ENCODE results near the gene SYNJ2.

The SYNJ2 gene

GRCh38 chr6:158040051-158040803, 58.6 kb downstream of the SYNJ2 start:
- Mint-ChIP-seq H3K9me3 (peaks cover 4% of the 10 kb centered on the region), H3K27me3 (no peaks in the 10 kb centered on the region), H3K27ac (peak overlapping the region; percentile 36)

GRCh38 chr6:158040804-158041347, 59.2 kb downstream of the SYNJ2 start:
- Mint-ChIP-seq H3K27me3 (no peaks in the 10 kb centered on the region), H3K27ac (peak overlapping the region; percentile 36), H3K4me1 (peaks cover 19% of the 10 kb centered on the region), H3K36me3 (peaks cover 38% of the 10 kb centered on the region), H3K4me3 (no peak overlapping the region), H3K9me3 (peaks cover 4% of the 10 kb centered on the region)
- no peak for ATAC-seq

More at GRCh38 chr6:158040051-158040803, 58.6 kb downstream of the SYNJ2 start:
- H3K4me3 Mint-ChIP-seq: no peak overlapping the region
- ATAC-seq: peak; percentile 64
- H3K36me3 Mint-ChIP-seq: peaks cover 38% of the 10 kb centered on the region
- peaks cover 19% of the 10 kb centered on the region for H3K4me1 Mint-ChIP-seq

GRCh38 chr6:158041370-158041769, 59.7 kb downstream of the SYNJ2 start:
- Mint-ChIP-seq H3K36me3 (peaks cover 38% of the 10 kb centered on the region), H3K27me3 (no peaks in the 10 kb centered on the region), H3K27ac (peak overlapping the region; percentile 36), H3K9me3 (no peaks in the 10 kb centered on the region), H3K4me1 (peaks cover 19% of the 10 kb centered on the region), H3K4me3 (no peak overlapping the region)
- no peak for ATAC-seq

- H3K27ac Mint-ChIP-seq: no peak overlapping the region
- no peak for ATAC-seq
- H3K4me3 Mint-ChIP-seq: no peak overlapping the region
- H3K36me3 Mint-ChIP-seq: peaks cover 40% of the 10 kb centered on the region
- H3K9me3 Mint-ChIP-seq: no peaks in the 10 kb centered on the region
- peaks cover 22% of the 10 kb centered on the region for H3K4me1 Mint-ChIP-seq
- no peaks in the 10 kb centered on the region for H3K27me3 Mint-ChIP-seq
Observed at GRCh38 chr6:158041788-158042187, 60.1 kb downstream of the SYNJ2 start.

- no peak for ATAC-seq
- no peak overlapping the region for H3K4me3 Mint-ChIP-seq
- no peaks in the 10 kb centered on the region for H3K9me3 Mint-ChIP-seq
- peaks cover 45% of the 10 kb centered on the region for H3K36me3 Mint-ChIP-seq
- no peak overlapping the region for H3K27ac Mint-ChIP-seq
- peaks cover 27% of the 10 kb centered on the region for H3K4me1 Mint-ChIP-seq
- H3K27me3 Mint-ChIP-seq: no peaks in the 10 kb centered on the region
Observed at GRCh38 chr6:158042245-158042798, 60.7 kb downstream of the SYNJ2 start.

- Mint-ChIP-seq H3K27ac (no peak overlapping the region), H3K4me1 (peaks cover 27% of the 10 kb centered on the region), H3K9me3 (no peaks in the 10 kb centered on the region), H3K27me3 (no peaks in the 10 kb centered on the region), H3K36me3 (peaks cover 45% of the 10 kb centered on the region), H3K4me3 (no peak overlapping the region)
- ATAC-seq: no peak
Observed at GRCh38 chr6:158043008-158043407, 61.3 kb downstream of the SYNJ2 start.

- no peak overlapping the region for H3K4me3 Mint-ChIP-seq
- H3K27ac Mint-ChIP-seq: no peak overlapping the region
- H3K9me3 Mint-ChIP-seq: no peaks in the 10 kb centered on the region
- no peak for ATAC-seq
- H3K4me1 Mint-ChIP-seq: peaks cover 27% of the 10 kb centered on the region
- H3K27me3 Mint-ChIP-seq: no peaks in the 10 kb centered on the region
- peaks cover 45% of the 10 kb centered on the region for H3K36me3 Mint-ChIP-seq
Observed at GRCh38 chr6:158043586-158044524, 62.2 kb downstream of the SYNJ2 start.

GRCh38 chr6:158044525-158044888, 62.8 kb downstream of the SYNJ2 start:
- Mint-ChIP-seq H3K36me3 (peaks cover 45% of the 10 kb centered on the region), H3K27ac (no peak overlapping the region), H3K27me3 (no peaks in the 10 kb centered on the region), H3K4me3 (no peak overlapping the region), H3K4me1 (peaks cover 24% of the 10 kb centered on the region), H3K9me3 (no peaks in the 10 kb centered on the region)
- ATAC-seq: no peak

GRCh38 chr6:158046201-158047126, 64.8 kb downstream of the SYNJ2 start:
- H3K27ac Mint-ChIP-seq: peak overlapping the region; percentile 23
- peaks cover 8% of the 10 kb centered on the region for H3K4me1 Mint-ChIP-seq
- no peak for ATAC-seq
- H3K36me3 Mint-ChIP-seq: peaks cover 34% of the 10 kb centered on the region
- H3K27me3 Mint-ChIP-seq: no peaks in the 10 kb centered on the region
- no peak overlapping the region for H3K4me3 Mint-ChIP-seq
- H3K9me3 Mint-ChIP-seq: no peaks in the 10 kb centered on the region

GRCh38 chr6:158047127-158047518, 65.5 kb downstream of the SYNJ2 start:
- H3K36me3 Mint-ChIP-seq: peaks cover 33% of the 10 kb centered on the region
- no peaks in the 10 kb centered on the region for H3K27me3 Mint-ChIP-seq
- H3K9me3 Mint-ChIP-seq: no peaks in the 10 kb centered on the region
- H3K4me3 Mint-ChIP-seq: no peak overlapping the region
- no peak for ATAC-seq
- H3K27ac Mint-ChIP-seq: peak overlapping the region; percentile 23
- H3K4me1 Mint-ChIP-seq: peaks cover 8% of the 10 kb centered on the region

GRCh38 chr6:158047563-158048323, 66.1 kb downstream of the SYNJ2 start:
- H3K27me3 Mint-ChIP-seq: no peaks in the 10 kb centered on the region
- H3K36me3 Mint-ChIP-seq: peaks cover 33% of the 10 kb centered on the region
- no peak overlapping the region for H3K4me3 Mint-ChIP-seq
- peaks cover 8% of the 10 kb centered on the region for H3K4me1 Mint-ChIP-seq
- no peaks in the 10 kb centered on the region for H3K9me3 Mint-ChIP-seq
- H3K27ac Mint-ChIP-seq: no peak overlapping the region
- no peak for ATAC-seq

GRCh38 chr6:158048589-158048988, 66.9 kb downstream of the SYNJ2 start:
- peaks cover 39% of the 10 kb centered on the region for H3K36me3 Mint-ChIP-seq
- no peak overlapping the region for H3K27ac Mint-ChIP-seq
- no peak for ATAC-seq
- H3K4me3 Mint-ChIP-seq: no peak overlapping the region
- no peaks in the 10 kb centered on the region for H3K27me3 Mint-ChIP-seq
- H3K4me1 Mint-ChIP-seq: peaks cover 8% of the 10 kb centered on the region
- peaks cover 2% of the 10 kb centered on the region for H3K9me3 Mint-ChIP-seq

- peaks cover 8% of the 10 kb centered on the region for H3K4me1 Mint-ChIP-seq
- peaks cover 7% of the 10 kb centered on the region for H3K9me3 Mint-ChIP-seq
- H3K4me3 Mint-ChIP-seq: no peak overlapping the region
- H3K27ac Mint-ChIP-seq: no peak overlapping the region
- no peaks in the 10 kb centered on the region for H3K27me3 Mint-ChIP-seq
- peaks cover 39% of the 10 kb centered on the region for H3K36me3 Mint-ChIP-seq
- ATAC-seq: no peak
Observed at GRCh38 chr6:158049055-158050028, 67.7 kb downstream of the SYNJ2 start.

All from stimulated activated memory B cell treated with anti-CD40 and anti-IgM and Interleukin-4, amounts not matched to agents 10 μg/mL and 1 μg/mL and 100 μg/mL, for 72 hours (primary cell).